H1 (cell line): Measurements from ENCODE around the gene PXN. TPM values are rescaled to one million over a fixed set of nuclear protein-coding genes. Genes with fewer than 3 reads are reported as not detected.

Experiments used
- CTCF ChIA-PET: fragments of 300-600 bp; sonication (Branson Sonifier 250); formaldehyde crosslinking; loops from one replicate; lab custom pipeline; 2021; ENCODE audit not compliant: partially characterized antibody; lab: Charles Lee
- POLR2A ChIA-PET: fragments of 300-600 bp; sonication (Branson Sonifier 250); formaldehyde crosslinking; loops from one replicate; lab custom pipeline; 2021; ENCODE audit warnings: inconsistent platforms; ENCODE audit not compliant: partially characterized antibody; lab: Charles Lee
- DNase-seq, 2 experiments: peaks; one replicate each; pipeline versions ENCODE4 v3.0.0 to v3.0.0-alpha.2; 2010 to 2022; ENCODE audit warnings: low spot score in 2 of 2, low read depth in 1 of 2, mixed read lengths in 1 of 2
- FAIRE-seq: peaks from 2 replicates; lab custom pipeline; 2011; peaks lifted over from hg19 to GRCh38; lab: Jason Lieb, UNC
- H2AFZ ChIP-seq: 2 replicates; pipeline ENCODE4 v1.8.1; 2012; ENCODE audit warnings: low read length, inconsistent platforms
- H2AK5ac ChIP-seq: 2 replicates; pipeline ENCODE4 v1.6.1; 2013; ENCODE audit warnings: low read depth, low read length
- H2BK120ac ChIP-seq: replicated peaks from 2 replicates; pipeline ENCODE3; 2013; ENCODE audit warnings: low read depth, low read length, inconsistent platforms
- H2BK12ac ChIP-seq: 2 replicates; pipeline ENCODE4 v1.6.1; 2013; ENCODE audit warnings: low read depth, low read length
- H2BK15ac ChIP-seq: 2 replicates; pipeline ENCODE4 v1.6.1; 2013; ENCODE audit warnings: low read length
- H2BK20ac ChIP-seq: 2 replicates; pipeline ENCODE4 v1.6.1; 2013; ENCODE audit warnings: low read length
- H2BK5ac ChIP-seq: 2 replicates; pipeline ENCODE4 v1.6.1; 2013; ENCODE audit warnings: low read depth, low read length
- H3K14ac ChIP-seq: 2 replicates; pipeline ENCODE4 v1.6.1; 2013; ENCODE audit warnings: inconsistent platforms; ENCODE audit not compliant: insufficient read length
- H3K18ac ChIP-seq: 2 replicates; pipeline ENCODE4 v1.6.1; 2013; ENCODE audit warnings: low read length; ENCODE audit errors: extremely low read depth
- H3K23ac ChIP-seq: 2 replicates; pipeline ENCODE4 v1.6.1; 2013; ENCODE audit warnings: inconsistent platforms; ENCODE audit not compliant: insufficient read length
- H3K23me2 ChIP-seq: 2 replicates; pipeline ENCODE4 v1.6.1; 2013; ENCODE audit warnings: low read depth, low read length
- H3K27ac ChIP-seq: 2 replicates; pipeline ENCODE4 v1.6.1; 2011; ENCODE audit warnings: low read depth, low read length, inconsistent platforms
- H3K27me3 ChIP-seq, 4 experiments: replicated peaks in 1 of 4; 1 replicate in 1 of 4; 2 replicates in 3 of 4; pipeline versions ENCODE4 v1.6.1 to v1.8.1; 2011 to 2013; ENCODE audit warnings: low read length in 3 of 4, mild to moderate bottlenecking in 3 of 4, inconsistent platforms in 2 of 4, mixed read lengths in 2 of 4, moderate library complexity in 1 of 4; ENCODE audit not compliant: control insufficient read depth in 3 of 4, insufficient read depth in 3 of 4; ENCODE audit errors: extremely low read depth in 1 of 4
- H3K36me3 ChIP-seq, 4 experiments: 2 replicates each; pipeline versions ENCODE4 v1.6.1 to v1.8.1; 2011 to 2013; ENCODE audit warnings: mild to moderate bottlenecking in 4 of 4, low read length in 3 of 4, moderate library complexity in 2 of 4, control low read depth in 1 of 4, inconsistent platforms in 1 of 4; ENCODE audit not compliant: insufficient read depth in 4 of 4, control insufficient read depth in 2 of 4
- H3K4ac ChIP-seq: replicated peaks from 2 replicates; pipeline ENCODE3; 2013; ENCODE audit warnings: low read length, low read depth, mixed read lengths, inconsistent platforms; ENCODE audit not compliant: insufficient read length
- H3K4me1 ChIP-seq, 4 experiments: replicated peaks in 1 of 4; 1 replicate in 1 of 4; 2 replicates in 3 of 4; pipeline versions ENCODE4 v1.6.1 to v1.8.1; 2011 to 2013; ENCODE audit warnings: low read length in 3 of 4, inconsistent platforms in 2 of 4, mixed read lengths in 1 of 4; ENCODE audit not compliant: insufficient read depth in 4 of 4, control insufficient read depth in 3 of 4
- H3K4me2 ChIP-seq, 2 experiments: 2 replicates each; pipeline versions ENCODE4 v1.6.1 to v1.8.1; 2011 to 2013; ENCODE audit warnings: low read depth in 2 of 2, low read length in 2 of 2, control low read depth in 1 of 2, inconsistent platforms in 1 of 2, mild to moderate bottlenecking in 1 of 2; ENCODE audit not compliant: insufficient read depth in 1 of 2
- H3K4me3 ChIP-seq, 4 experiments: fragments of 200-600, 300-600 bp in 1 of 4; sonication (generic), shearing (Covaris generic), sonication (Bioruptor Twin) in 1 of 4; 2 replicates each; pipeline versions ENCODE4 v1.5.1 to v1.8.1; 2011 to 2016; ENCODE audit warnings: low read length in 4 of 4, low read depth in 3 of 4, control low read depth in 2 of 4, inconsistent platforms in 2 of 4, mild to moderate bottlenecking in 2 of 4, mixed read lengths in 1 of 4, moderate library complexity in 1 of 4; ENCODE audit not compliant: insufficient read depth in 2 of 4; ENCODE audit errors: extremely low read depth in 1 of 4
- H3K56ac ChIP-seq: replicated peaks from 2 replicates; pipeline ENCODE3; 2013; ENCODE audit warnings: low read depth, mild to moderate bottlenecking, mixed read lengths, low read length, inconsistent platforms; ENCODE audit not compliant: insufficient read length
- H3K79me1 ChIP-seq: 2 replicates; pipeline ENCODE4 v1.6.1; 2013; ENCODE audit warnings: low read depth, low read length, control low read depth
- H3K79me2 ChIP-seq, 2 experiments: 2 replicates each; pipeline versions ENCODE4 v1.6.1 to v1.8.1; 2012 to 2013; ENCODE audit warnings: low read length in 2 of 2, mild to moderate bottlenecking in 2 of 2, inconsistent platforms in 1 of 2; ENCODE audit not compliant: insufficient read depth in 2 of 2, control insufficient read depth in 1 of 2
- H3K9ac ChIP-seq, 4 experiments: replicated peaks in 1 of 4; 1 replicate in 1 of 4; 2 replicates in 3 of 4; pipeline versions ENCODE4 v1.6.1 to v1.8.1; 2011 to 2013; ENCODE audit warnings: low read depth in 3 of 4, low read length in 3 of 4, control low read depth in 2 of 4, mild to moderate bottlenecking in 2 of 4, moderate library complexity in 2 of 4, inconsistent platforms in 1 of 4; ENCODE audit errors: extremely low read depth in 1 of 4
- H3K9me3 ChIP-seq, 2 experiments: 2 replicates each; pipeline versions ENCODE4 v1.6.1 to v1.8.1; 2012 to 2013; ENCODE audit warnings: mild to moderate bottlenecking in 2 of 2, moderate library complexity in 2 of 2, control low read depth in 1 of 2, inconsistent platforms in 1 of 2, low read depth in 1 of 2, low read length in 1 of 2, mixed read lengths in 1 of 2; ENCODE audit not compliant: insufficient read depth in 2 of 2
- H4K20me1 ChIP-seq, 2 experiments: replicated peaks in 1 of 2; 2 replicates each; pipeline versions ENCODE3 to v1.8.1; 2011 to 2013; ENCODE audit warnings: inconsistent platforms in 2 of 2, low read length in 2 of 2, mild to moderate bottlenecking in 1 of 2; ENCODE audit not compliant: insufficient read depth in 2 of 2, control insufficient read depth in 1 of 2
- H4K5ac ChIP-seq: 2 replicates; pipeline ENCODE4 v1.6.1; 2013; ENCODE audit warnings: low read length, low read depth, mixed read lengths, inconsistent platforms; ENCODE audit not compliant: insufficient read length
- H4K8ac ChIP-seq: 2 replicates; pipeline ENCODE4 v1.8.0; 2013; ENCODE audit warnings: mild to moderate bottlenecking, moderate library complexity, low read length, inconsistent platforms; ENCODE audit not compliant: insufficient read depth; ENCODE audit errors: extremely low read depth
- H4K91ac ChIP-seq: replicated peaks from 2 replicates; pipeline ENCODE3; 2013; ENCODE audit warnings: low read length, mixed read lengths, inconsistent platforms; ENCODE audit not compliant: insufficient read length
- ASH2L ChIP-seq: fragments of 200-600, 300-600 bp; sonication (generic); IDR thresholded peaks from one replicate; pipeline ENCODE4 v1.7.1; 2017; ENCODE audit warnings: low read length
- ATF3 ChIP-seq: IDR thresholded peaks from 2 replicates; pipeline ENCODE4 v1.6.1; 2011; ENCODE audit warnings: low read depth, mild to moderate bottlenecking, low read length; ENCODE audit not compliant: insufficient read depth
- CTBP2 ChIP-seq: IDR thresholded peaks from 2 replicates; pipeline ENCODE4 v1.7.0; 2011; ENCODE audit warnings: borderline replicate concordance, mild to moderate bottlenecking, moderate library complexity, mixed read lengths, low read length; ENCODE audit not compliant: insufficient read depth, insufficient read length
- EGR1 ChIP-seq: IDR thresholded peaks from 2 replicates; pipeline ENCODE4 v1.6.1; 2011; ENCODE audit warnings: low read depth, low read length, borderline replicate concordance
- HDAC2 ChIP-seq, 2 experiments: fragments of 300-600 bp in 1 of 2; sonication (generic) in 1 of 2; IDR thresholded peaks; 2 replicates each; pipeline ENCODE4 v1.6.1; 2011 to 2012; ENCODE audit warnings: low read depth in 2 of 2, low read length in 2 of 2, mild to moderate bottlenecking in 2 of 2, moderate library complexity in 2 of 2, borderline replicate concordance in 1 of 2, inconsistent platforms in 1 of 2
- KDM4A ChIP-seq: IDR thresholded peaks from one replicate; pipeline ENCODE4 v1.7.1; 2012; ENCODE audit warnings: low read depth, mild to moderate bottlenecking, moderate library complexity, low read length, inconsistent platforms; ENCODE audit not compliant: severe bottlenecking
- POLR2AphosphoS5 ChIP-seq: IDR thresholded peaks from 2 replicates; pipeline ENCODE4 v1.6.1; 2011; ENCODE audit warnings: low read depth, low read length
- RBBP5 ChIP-seq: IDR thresholded peaks from 2 replicates; pipeline ENCODE4 v1.7.1; 2012; ENCODE audit warnings: low read depth, mild to moderate bottlenecking, inconsistent platforms, low read length, moderate library complexity, borderline replicate concordance
- SP4 ChIP-seq: IDR thresholded peaks from 2 replicates; pipeline ENCODE4 v1.6.1; 2012; ENCODE audit warnings: low read length, inconsistent platforms
- WGBS, 2 experiments: shearing (Covaris generic) in 1 of 2; methylation state at CpG; one replicate each; pipeline versions ENCODE4 v1.1.6 to v1.1.7; 2013 to 2015; ENCODE audit warnings: low lambda C conversion rate in 2 of 2, mixed read lengths in 2 of 2, inconsistent platforms in 1 of 2, low coverage in 1 of 2, missing lambda C conversion rate in 1 of 2; ENCODE audit not compliant: insufficient replicate concordance in 2 of 2, insufficient coverage in 1 of 2, insufficient read length in 1 of 2; ENCODE audit errors: extremely low coverage in 1 of 2, missing lambda C conversion rate in 1 of 2; 5-methylcytosine and 5-hydroxymethylcytosine counted together
- polyA plus RNA-seq, 7 experiments: library from polyadenylated mRNA; depleted of rRNA in 3 of 7; stranded (reverse) in 5 of 7; unstranded in 2 of 7; fragments of >200 nt in 5 of 7; fragments of 200-250 nt in 2 of 7; gene quantifications; 1 replicate in 5 of 7; 2 replicates in 1 of 7; 4 replicates in 1 of 7; pipeline versions ENCODE4 v1.2.1 to v1.2.3, GENCODE V29; 2011 to 2013; ENCODE audit warnings: missing spikeins in 2 of 7, mixed read lengths in 2 of 7
- total RNA-seq: library from RNA; stranded (reverse); fragmentation: NEBNext Ultra II Directional; extraction: Animal tissue kit (Norgen Biotek cat#: 25700); gene quantifications from 2 replicates; pipeline ENCODE4 v1.2.1, GENCODE V29; 2021

PXN gene
- total and polyA plus RNA-seq, 2 of the 8 experiments (the other 6 are each of a cell fraction or from before 2014, with no cell fraction given), result 51.0 to 105 TPM

- Histone ChIP-seq H3K23ac (no peak overlapping the region), H2BK20ac (peak overlapping the region; percentile 99), H2BK5ac (peak overlapping the region; percentile 100), H2BK120ac (peak overlapping the region; percentile 99), H3K18ac (peak overlapping the region; percentile 100), H2BK15ac (peak overlapping the region; percentile 99; the same call in 1 of the 2 replicates), H3K4me1 (peaks cover 33 to 69% (median 42%) of the 10 kb centered on the region in 4 experiments), H4K20me1 (peaks cover 6 to 12% of the 10 kb centered on the region in 2 experiments), H3K4me2 (peak overlapping the region; percentile 46 to 83), H3K56ac (peak overlapping the region; percentile 84), H3K9ac (peak overlapping the region in 3 of 4 experiments; percentile 34 to 85 (median 84); a peak in 5 of 7 replicates), H3K23me2 (no peaks in the 10 kb centered on the region; the same call in 1 of the 2 replicates), H2AFZ (no peak overlapping the region), H3K27ac (peak overlapping the region; percentile 96), H3K79me1 (no peaks in the 10 kb centered on the region; the same call in 1 of the 2 replicates), H3K27me3 (no peaks in the 10 kb centered on the region), H3K79me2 (peaks cover 0 to 42% of the 10 kb centered on the region in 2 experiments; a peak in 2 of 4 replicates), H2AK5ac (peak overlapping the region; percentile 46; the same call in 1 of the 2 replicates), H3K4ac (peak overlapping the region; percentile 100), H3K9me3 (no peaks in the 10 kb centered on the region), H4K8ac (peak overlapping the region; percentile 97), H4K91ac (peak overlapping the region; percentile 100), H3K4me3 (peak overlapping the region in 3 of 4 experiments; percentile 30 to 53 (median 49); a peak in 5 of 8 replicates), H3K14ac (no peak overlapping the region), H3K36me3 (peaks cover 0 to 9% (median 6%) of the 10 kb centered on the region in 4 experiments; a peak in 2 of 8 replicates), H4K5ac (peak overlapping the region; percentile 94), H2BK12ac (peak overlapping the region; percentile 98)
- ChIA-PET CTCF (interaction anchor here (0.6 to 17.8 kb wide), 40 partner anchors 9 to 1050 kb away, joined by 3 to 930 read pairs (median 4); partner anchors contain the start of genes GCN1, HSPB8, POP5 and PXN), POLR2A (interaction anchor here (0.6 to 88.3 kb wide), 18 partner anchors 9 to 301 kb away, joined by 3 to 4270 read pairs (median 5); partner anchors contain the start of genes BICDL1, COQ5, GCN1 and PXN)
- DNase-seq (peak; percentile 90 to 93), FAIRE-seq (no peak)
- WGBS, 2 experiments, result 6% methylated on average over 23 of the region's 23 CpGs; no CpG with 5 or more reads in 1 of the 2 experiments
- TF ChIP-seq ASH2L (no peak), EGR1 (no peak), POLR2AphosphoS5 (peak; percentile 95), SP4 (no peak; the same call in 1 of the 2 replicates), KDM4A (no peak), CTBP2 (peak; percentile 94), RBBP5 (peak; percentile 100), ATF3 (no peak), HDAC2 (IDR thresholded peaks at IDR 0.05; ENCODE audit: borderline replicate concordance in 1 of 2, low read depth in 2 of 2, low read length in 2 of 2) (0 out of 4 replicates have a peak, but pooled peaks of 1 of the 2 experiments have one; percentile 45)
Observed at GRCh38 chr12:120228291-120229070, 37.0 kb downstream of the PXN start.
